Tibial nerve (tissue), 4 donors: ENCODE data around the gene PRKCZ.

ENCODE experiments used
- EP300 ChIP-seq, 2 donors: sonication (generic); formaldehyde crosslinking; IDR thresholded peaks; one replicate each; pipeline ENCODE4 v1.6.1; 2017; ENCODE audit warnings: antibody characterized with exemption in 2 of 2, mild to moderate bottlenecking in 1 of 2
- POLR2A ChIP-seq, 2 donors: fragments of 450-650 bp; IDR thresholded peaks; one replicate each; pipeline ENCODE4 v1.6.1; 2017; ENCODE audit warnings: antibody characterized with exemption in 2 of 2, mild to moderate bottlenecking in 2 of 2, moderate library complexity in 2 of 2
- TF ChIP-seq, protein P1 (sequence below), 5 experiments: fragments of 200-600 bp in 3 of 5; fragments of 450-650 bp in 2 of 5; sonication (generic) in 3 of 5; IDR thresholded peaks; one replicate each; pipeline ENCODE4 v1.5.1; 2016 to 2019; ENCODE audit warnings: antibody characterized with exemption in 5 of 5, mild to moderate bottlenecking in 3 of 5, moderate library complexity in 2 of 5

DNA sequence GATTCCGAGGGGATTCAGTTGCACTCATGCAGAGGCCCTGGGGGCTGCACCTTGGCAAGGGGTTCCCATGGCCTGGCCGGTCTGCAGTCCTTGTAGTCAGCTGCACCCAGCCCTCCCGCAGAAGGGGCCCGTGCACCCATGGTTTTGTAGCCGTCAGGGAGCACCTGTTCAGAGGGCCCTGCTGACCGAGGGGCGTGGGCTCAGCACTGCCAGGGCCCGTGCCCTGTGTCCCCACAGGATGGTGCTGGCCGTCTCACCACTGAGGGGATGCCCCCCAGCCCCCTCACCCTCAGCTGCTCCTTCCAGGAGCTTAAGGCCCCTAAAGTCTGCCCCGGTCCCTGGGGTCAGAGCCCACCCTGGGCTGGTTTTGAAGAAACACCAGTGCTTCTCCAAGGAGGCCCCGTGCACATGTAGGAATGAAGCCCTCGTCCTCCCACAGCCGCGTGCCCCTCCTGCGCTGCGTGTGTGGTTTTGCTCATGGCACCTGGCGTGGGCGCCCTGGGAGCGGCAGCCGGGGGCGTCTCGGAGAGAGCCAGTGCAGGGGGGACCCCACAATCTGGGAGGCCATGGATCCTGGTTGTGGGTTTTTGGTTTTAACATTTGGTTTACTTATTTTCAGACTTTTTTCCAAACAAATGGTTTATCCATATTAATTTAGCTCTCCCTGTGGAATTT is 40.1 kb downstream of the PRKCZ start:
- TF ChIP-seq, protein P1, sequence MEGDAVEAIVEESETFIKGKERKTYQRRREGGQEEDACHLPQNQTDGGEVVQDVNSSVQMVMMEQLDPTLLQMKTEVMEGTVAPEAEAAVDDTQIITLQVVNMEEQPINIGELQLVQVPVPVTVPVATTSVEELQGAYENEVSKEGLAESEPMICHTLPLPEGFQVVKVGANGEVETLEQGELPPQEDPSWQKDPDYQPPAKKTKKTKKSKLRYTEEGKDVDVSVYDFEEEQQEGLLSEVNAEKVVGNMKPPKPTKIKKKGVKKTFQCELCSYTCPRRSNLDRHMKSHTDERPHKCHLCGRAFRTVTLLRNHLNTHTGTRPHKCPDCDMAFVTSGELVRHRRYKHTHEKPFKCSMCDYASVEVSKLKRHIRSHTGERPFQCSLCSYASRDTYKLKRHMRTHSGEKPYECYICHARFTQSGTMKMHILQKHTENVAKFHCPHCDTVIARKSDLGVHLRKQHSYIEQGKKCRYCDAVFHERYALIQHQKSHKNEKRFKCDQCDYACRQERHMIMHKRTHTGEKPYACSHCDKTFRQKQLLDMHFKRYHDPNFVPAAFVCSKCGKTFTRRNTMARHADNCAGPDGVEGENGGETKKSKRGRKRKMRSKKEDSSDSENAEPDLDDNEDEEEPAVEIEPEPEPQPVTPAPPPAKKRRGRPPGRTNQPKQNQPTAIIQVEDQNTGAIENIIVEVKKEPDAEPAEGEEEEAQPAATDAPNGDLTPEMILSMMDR (IDR thresholded peaks at IDR 0.05), result no peak
- no peak for TF ChIP-seq POLR2A (IDR thresholded peaks at IDR 0.05)
- TF ChIP-seq EP300 (IDR thresholded peaks at IDR 0.05), result no peak
